Natural killer cell (primary cell): ENCODE measurements around the gene MCRS1. TPM values are rescaled to one million over a fixed set of nuclear protein-coding genes. Genes with fewer than 3 reads are reported as not detected.

Source experiments
- ATAC-seq, 3 donors: fragments of 150-1000 bp in 2 of 3; fragments of 200-7000 bp in 1 of 3; cut with Tn5 transposase; 1 replicate in 1 of 3; 2 replicates in 2 of 3; pipeline ENCODE4 v1.10.0; 2021; ENCODE audit warnings: mild to moderate bottlenecking in 2 of 3, moderate library complexity in 2 of 3
- DNase-seq, 2 donors: peaks; one replicate each; pipeline versions ENCODE4 v3.0.0 to v3.0.0-alpha.2; 2013 to 2021; ENCODE audit warnings: mixed read lengths in 1 of 2
- H3K27ac ChIP-seq: one replicate; pipeline ENCODE4 v1.5.1; 2013; ENCODE audit warnings: mild to moderate bottlenecking, low read length
- H3K27me3 ChIP-seq: one replicate; pipeline ENCODE4 v1.6.1; 2013; ENCODE audit warnings: low read length; ENCODE audit not compliant: control insufficient read depth, insufficient read depth
- H3K36me3 ChIP-seq: one replicate; pipeline ENCODE4 v1.6.1; 2013; ENCODE audit warnings: low read length; ENCODE audit not compliant: control insufficient read depth, insufficient read depth
- H3K4me1 ChIP-seq: one replicate; pipeline ENCODE4 v1.6.1; 2013; ENCODE audit warnings: low read length; ENCODE audit not compliant: control insufficient read depth, insufficient read depth
- H3K4me3 ChIP-seq: one replicate; pipeline ENCODE4 v1.5.1; 2013; ENCODE audit warnings: low read length
- H3K9me3 ChIP-seq: one replicate; pipeline ENCODE4 v1.6.1; 2013; ENCODE audit warnings: low read length; ENCODE audit not compliant: control insufficient read depth, insufficient read depth
- H3K27ac Mint-ChIP-seq, 2 donors: one replicate each; pipeline ENCODE4 v1.8.0; 2022; ENCODE audit warnings: mild to moderate bottlenecking in 2 of 2, mixed read lengths in 2 of 2, moderate library complexity in 1 of 2
- H3K27me3 Mint-ChIP-seq, 2 donors: one replicate each; pipeline ENCODE4 v1.8.0; 2022; ENCODE audit warnings: low read depth in 2 of 2, mixed read lengths in 2 of 2
- H3K36me3 Mint-ChIP-seq: one replicate; pipeline ENCODE4 v1.8.0; 2022; ENCODE audit warnings: mixed read lengths
- H3K4me1 Mint-ChIP-seq, 2 donors: one replicate each; pipeline ENCODE4 v1.8.0; 2022; ENCODE audit warnings: mixed read lengths in 2 of 2
- H3K4me3 Mint-ChIP-seq: one replicate; pipeline ENCODE4 v1.8.0; 2022; ENCODE audit warnings: mild to moderate bottlenecking, moderate library complexity, mixed read lengths
- H3K9me3 Mint-ChIP-seq, 2 donors: one replicate each; pipeline ENCODE4 v1.8.0; 2022; ENCODE audit warnings: mixed read lengths in 2 of 2
- CTCF ChIP-seq: fragments of 200-600 bp; IDR thresholded peaks from one replicate; pipeline ENCODE4 v1.8.0; 2022; ENCODE audit warnings: antibody characterized with exemption
- WGBS: methylation state at CpG from one replicate; pipeline ENCODE4 v1.1.7; 2013; ENCODE audit warnings: missing lambda C conversion rate; ENCODE audit not compliant: insufficient coverage; 5-methylcytosine and 5-hydroxymethylcytosine counted together
- intact Hi-C: fragments of 100-400 bp; cut with micrococcal nuclease; formaldehyde crosslinking; loops from one replicate; pipeline ENCODE4 v1.14.2; 2022
- total RNA-seq, 4 donors: library from RNA; stranded (reverse); fragments of 120-200 nt in 1 of 4; gene quantifications; one replicate each; pipeline versions ENCODE4 v1.2.3 to v1.2.4, GENCODE V29; 2013 to 2022

Gene MCRS1
- total RNA-seq, 3 donors from 2014 or later (not counting 1 experiment from before 2014, with no cell fraction given): 78.4 to 96.5 (median 83.9) TPM

- 94% methylated on average over 7 of the region's 7 CpGs for WGBS
- H3K9me3 ChIP-seq: no peaks in the 10 kb centered on the region
- Mint-ChIP-seq H3K36me3 (peaks cover 11% of the 10 kb centered on the region), H3K27ac (no peak overlapping the region), H3K27me3 (no peaks in the 10 kb centered on the region), H3K4me1 (peaks cover 5 to 11% of the 10 kb centered on the region in 2 donors), H3K9me3 (no peaks in the 10 kb centered on the region), H3K4me3 (no peak overlapping the region)
- no peak for TF ChIP-seq CTCF
- no peak overlapping the region for H3K4me3 ChIP-seq
- DNase-seq: no peak
- ATAC-seq: no peak
- no peaks in the 10 kb centered on the region for H3K27me3 ChIP-seq
- intact Hi-C loops: no loop called here
- H3K36me3 ChIP-seq: peaks cover 65% of the 10 kb centered on the region
- H3K4me1 ChIP-seq: peaks cover 7% of the 10 kb centered on the region
- no peak overlapping the region for H3K27ac ChIP-seq
Measured at GRCh38 chr12:49557917-49558215, 10.1 kb downstream of the MCRS1 start.

- H3K4me1 Mint-ChIP-seq: peaks cover 5 to 11% of the 10 kb centered on the region in 2 donors
- peaks cover 60% of the 10 kb centered on the region for H3K36me3 ChIP-seq
Measured at GRCh38 chr12:49557187-49557916, 10.6 kb downstream of the MCRS1 start.

GRCh38 chr12:49556391-49557186 is 11.4 kb downstream of the MCRS1 start:
- Mint-ChIP-seq H3K27me3 (peaks cover 0 to 4% of the 10 kb centered on the region in 2 donors), H3K27ac (peak overlapping the region in 1 of 2 donors; percentile 31)
- no peak for ATAC-seq

More at GRCh38 chr12:49557187-49557916, 10.6 kb downstream of the MCRS1 start:
- Mint-ChIP-seq H3K27ac (no peak overlapping the region), H3K4me3 (no peak overlapping the region), H3K9me3 (no peaks in the 10 kb centered on the region), H3K36me3 (peaks cover 6% of the 10 kb centered on the region), H3K27me3 (peaks cover 0 to 3% of the 10 kb centered on the region in 2 donors)
- Histone ChIP-seq H3K4me1 (peaks cover 7% of the 10 kb centered on the region), H3K4me3 (no peak overlapping the region), H3K27me3 (no peaks in the 10 kb centered on the region), H3K9me3 (no peaks in the 10 kb centered on the region), H3K27ac (no peak overlapping the region)
- no peak for ATAC-seq
- intact Hi-C loops: no loop called here
- no peak for TF ChIP-seq CTCF
- no peak for DNase-seq
- WGBS: 96% methylated on average over 16 of the region's 18 CpGs

More at GRCh38 chr12:49556391-49557186, 11.4 kb downstream of the MCRS1 start:
- no peaks in the 10 kb centered on the region for H3K36me3 Mint-ChIP-seq
- peaks cover 5 to 7% of the 10 kb centered on the region in 2 donors for H3K4me1 Mint-ChIP-seq
- Histone ChIP-seq H3K9me3 (no peaks in the 10 kb centered on the region), H3K4me3 (no peak overlapping the region), H3K27ac (no peak overlapping the region), H3K27me3 (no peaks in the 10 kb centered on the region), H3K36me3 (peaks cover 54% of the 10 kb centered on the region), H3K4me1 (peaks cover 7% of the 10 kb centered on the region)
- no peak overlapping the region for H3K4me3 Mint-ChIP-seq
- DNase-seq: no peak
- no peaks in the 10 kb centered on the region for H3K9me3 Mint-ChIP-seq
- WGBS: 87% methylated on average over 12 of the region's 12 CpGs
- intact Hi-C loops: no loop called here
- TF ChIP-seq CTCF: no peak
